Chondrocyte (in vitro differentiated cells): ENCODE results near the gene CIB2. TPM values are rescaled to one million over a fixed set of nuclear protein-coding genes. Genes with fewer than 3 reads are reported as not detected.

ENCODE experiments used
- DNase-seq: peaks from one replicate; pipeline ENCODE4 v3.0.0; 2021; ENCODE audit warnings: mixed read lengths, low spot score
- H3K27ac Mint-ChIP-seq: one replicate; pipeline ENCODE4 v1.8.0; 2021; ENCODE audit warnings: mild to moderate bottlenecking, moderate library complexity, mixed read lengths; ENCODE audit not compliant: unreplicated experiment
- H3K27me3 Mint-ChIP-seq: 2 replicates; pipeline ENCODE4 v1.8.0; 2021; ENCODE audit warnings: low read depth, mixed read lengths
- H3K36me3 Mint-ChIP-seq: 2 replicates; pipeline ENCODE4 v1.8.0; 2021; ENCODE audit warnings: low read depth, mixed read lengths
- H3K4me1 Mint-ChIP-seq: 2 replicates; pipeline ENCODE4 v1.8.0; 2021; ENCODE audit warnings: low read depth, mild to moderate bottlenecking, mixed read lengths
- H3K4me3 Mint-ChIP-seq: one replicate; pipeline ENCODE4 v1.8.0; 2021; ENCODE audit warnings: mild to moderate bottlenecking, moderate library complexity, mixed read lengths; ENCODE audit not compliant: unreplicated experiment
- H3K9me3 Mint-ChIP-seq: 2 replicates; pipeline ENCODE4 v1.8.0; 2021; ENCODE audit warnings: low read depth, mixed read lengths
- total RNA-seq: library from RNA; stranded (reverse); gene quantifications from 3 replicates; pipeline ENCODE4 v1.2.1, GENCODE V29; 2021
- TF ChIP-seq, protein P1 (sequence below): fragments of 200-600 bp; sonication (generic); IDR thresholded peaks from 2 replicates; pipeline ENCODE4 v1.5.0; 2021; ENCODE audit warnings: antibody characterized with exemption, mild to moderate bottlenecking, moderate library complexity

The CIB2 gene
- total RNA-seq, 1 donor from 2014 or later = 8.0 TPM

DNA sequence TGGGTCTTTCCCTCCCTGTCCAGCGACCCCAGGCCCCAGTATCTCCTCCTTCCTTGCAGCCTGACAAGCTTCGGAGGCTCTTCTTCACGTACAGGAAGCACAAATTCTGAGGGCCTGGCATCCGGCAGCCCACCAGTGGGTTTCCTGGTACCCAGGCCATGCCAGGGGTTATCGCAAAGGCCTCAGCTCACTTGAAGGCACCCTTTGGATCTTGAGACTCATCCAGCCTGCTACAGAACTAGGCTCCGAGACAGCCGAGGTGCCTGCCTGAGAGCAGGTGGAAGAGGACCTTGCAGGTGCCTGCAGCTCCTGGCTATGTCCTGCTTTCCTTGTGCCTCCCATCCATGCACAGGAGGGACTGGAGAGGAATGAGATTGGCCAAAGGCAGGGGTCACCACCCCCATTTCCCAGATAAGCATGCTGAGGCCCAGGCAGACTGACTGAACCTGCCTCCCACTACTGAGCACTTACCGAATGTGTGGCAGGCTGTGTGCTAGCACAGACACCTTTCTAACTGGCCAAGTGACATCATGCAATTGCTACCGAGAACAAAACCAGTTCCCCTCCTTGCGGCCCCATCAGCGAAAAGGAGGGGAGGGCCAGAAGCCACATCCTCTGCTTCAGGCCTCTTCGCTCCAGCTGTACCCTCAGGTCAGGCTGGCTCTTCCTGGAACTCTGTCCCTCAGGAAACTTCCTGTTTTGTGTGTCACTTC, 27.7 kb downstream of the CIB2 start:
- Mint-ChIP-seq H3K4me3 (no peak overlapping the region), H3K27me3 (no peaks in the 10 kb centered on the region)

DNA sequence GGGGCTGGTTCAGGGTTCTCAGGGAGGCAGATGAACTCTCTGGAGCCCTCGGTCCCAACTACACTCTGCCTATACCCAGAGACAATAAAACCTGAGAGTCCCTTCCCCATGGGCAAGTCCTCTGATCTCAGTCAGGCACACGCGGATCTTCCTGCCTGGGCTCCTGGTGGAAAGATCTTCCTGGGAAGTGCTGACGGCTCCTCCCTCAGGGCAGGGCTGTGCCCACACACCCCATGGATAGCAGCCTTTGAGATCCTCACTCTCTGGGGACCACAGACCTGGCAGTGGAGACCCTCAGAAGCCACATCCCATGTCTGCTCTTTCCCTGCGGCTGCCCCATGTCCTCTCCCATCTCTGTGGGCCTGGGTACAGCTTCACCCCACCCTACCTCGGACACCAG, 28.5 kb downstream of the CIB2 start:
- H3K9me3 Mint-ChIP-seq = no peaks in the 10 kb centered on the region
- H3K36me3 Mint-ChIP-seq = peaks cover 2% of the 10 kb centered on the region
- peaks cover 2% of the 10 kb centered on the region for H3K4me1 Mint-ChIP-seq
- H3K27me3 Mint-ChIP-seq = no peaks in the 10 kb centered on the region
- peak; percentile 59 for DNase-seq
- TF ChIP-seq, protein P1, sequence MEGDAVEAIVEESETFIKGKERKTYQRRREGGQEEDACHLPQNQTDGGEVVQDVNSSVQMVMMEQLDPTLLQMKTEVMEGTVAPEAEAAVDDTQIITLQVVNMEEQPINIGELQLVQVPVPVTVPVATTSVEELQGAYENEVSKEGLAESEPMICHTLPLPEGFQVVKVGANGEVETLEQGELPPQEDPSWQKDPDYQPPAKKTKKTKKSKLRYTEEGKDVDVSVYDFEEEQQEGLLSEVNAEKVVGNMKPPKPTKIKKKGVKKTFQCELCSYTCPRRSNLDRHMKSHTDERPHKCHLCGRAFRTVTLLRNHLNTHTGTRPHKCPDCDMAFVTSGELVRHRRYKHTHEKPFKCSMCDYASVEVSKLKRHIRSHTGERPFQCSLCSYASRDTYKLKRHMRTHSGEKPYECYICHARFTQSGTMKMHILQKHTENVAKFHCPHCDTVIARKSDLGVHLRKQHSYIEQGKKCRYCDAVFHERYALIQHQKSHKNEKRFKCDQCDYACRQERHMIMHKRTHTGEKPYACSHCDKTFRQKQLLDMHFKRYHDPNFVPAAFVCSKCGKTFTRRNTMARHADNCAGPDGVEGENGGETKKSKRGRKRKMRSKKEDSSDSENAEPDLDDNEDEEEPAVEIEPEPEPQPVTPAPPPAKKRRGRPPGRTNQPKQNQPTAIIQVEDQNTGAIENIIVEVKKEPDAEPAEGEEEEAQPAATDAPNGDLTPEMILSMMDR = no peak
- no peak overlapping the region for H3K27ac Mint-ChIP-seq
- no peak overlapping the region for H3K4me3 Mint-ChIP-seq

More for the DNA sequence above, 27.7 kb downstream of the CIB2 start:
- TF ChIP-seq, protein P1 = no peak
- Mint-ChIP-seq H3K4me1 (peaks cover 2% of the 10 kb centered on the region), H3K9me3 (no peaks in the 10 kb centered on the region), H3K36me3 (peaks cover 2% of the 10 kb centered on the region), H3K27ac (no peak overlapping the region)
- peak; percentile 49 for DNase-seq

GRCh38 chr15:78102211-78102610, 29.0 kb downstream of the CIB2 start:
- no peak for DNase-seq
- TF ChIP-seq, protein P1 = no peak
- Mint-ChIP-seq H3K9me3 (no peaks in the 10 kb centered on the region), H3K27me3 (no peaks in the 10 kb centered on the region), H3K4me3 (no peak overlapping the region), H3K4me1 (peaks cover 2% of the 10 kb centered on the region), H3K36me3 (peaks cover 3% of the 10 kb centered on the region), H3K27ac (no peak overlapping the region)

GRCh38 chr15:78101423-78102105, 29.7 kb downstream of the CIB2 start:
- H3K9me3 Mint-ChIP-seq = no peaks in the 10 kb centered on the region
- H3K27ac Mint-ChIP-seq = no peak overlapping the region
- peaks cover 5% of the 10 kb centered on the region for H3K36me3 Mint-ChIP-seq
- H3K27me3 Mint-ChIP-seq = no peaks in the 10 kb centered on the region
- DNase-seq = peak; percentile 47
- TF ChIP-seq, protein P1 = no peak
- peaks cover 2% of the 10 kb centered on the region for H3K4me1 Mint-ChIP-seq
- H3K4me3 Mint-ChIP-seq = no peak overlapping the region

GRCh38 chr15:78100886-78101285, 30.4 kb downstream of the CIB2 start:
- Mint-ChIP-seq H3K27ac (no peak overlapping the region), H3K9me3 (no peaks in the 10 kb centered on the region), H3K36me3 (peaks cover 5% of the 10 kb centered on the region), H3K4me1 (peaks cover 2% of the 10 kb centered on the region), H3K4me3 (no peak overlapping the region), H3K27me3 (no peaks in the 10 kb centered on the region)
- peak; percentile 61 for DNase-seq
- TF ChIP-seq, protein P1 = no peak
